H1 (cell line): Measurements from ENCODE around the gene PRDM5. TPM values are rescaled to one million over a fixed set of nuclear protein-coding genes. Genes with fewer than 3 reads are reported as not detected.

Experiments used
- CTCF ChIA-PET: fragments of 300-600 bp; sonication (Branson Sonifier 250); formaldehyde crosslinking; loops from one replicate; lab custom pipeline; 2021; ENCODE audit not compliant: partially characterized antibody; lab: Charles Lee
- POLR2A ChIA-PET: fragments of 300-600 bp; sonication (Branson Sonifier 250); formaldehyde crosslinking; loops from one replicate; lab custom pipeline; 2021; ENCODE audit warnings: inconsistent platforms; ENCODE audit not compliant: partially characterized antibody; lab: Charles Lee
- DNase-seq, 2 experiments: peaks; one replicate each; pipeline versions ENCODE4 v3.0.0 to v3.0.0-alpha.2; 2010 to 2022; ENCODE audit warnings: low spot score in 2 of 2, low read depth in 1 of 2, mixed read lengths in 1 of 2
- FAIRE-seq: peaks from 2 replicates; lab custom pipeline; 2011; peaks lifted over from hg19 to GRCh38; lab: Jason Lieb, UNC
- H2AFZ ChIP-seq: 2 replicates; pipeline ENCODE4 v1.8.1; 2012; ENCODE audit warnings: low read length, inconsistent platforms
- H2AK5ac ChIP-seq: 2 replicates; pipeline ENCODE4 v1.6.1; 2013; ENCODE audit warnings: low read depth, low read length
- H2BK120ac ChIP-seq: replicated peaks from 2 replicates; pipeline ENCODE3; 2013; ENCODE audit warnings: low read depth, low read length, inconsistent platforms
- H2BK12ac ChIP-seq: 2 replicates; pipeline ENCODE4 v1.6.1; 2013; ENCODE audit warnings: low read depth, low read length
- H2BK15ac ChIP-seq: 2 replicates; pipeline ENCODE4 v1.6.1; 2013; ENCODE audit warnings: low read length
- H2BK20ac ChIP-seq: 2 replicates; pipeline ENCODE4 v1.6.1; 2013; ENCODE audit warnings: low read length
- H2BK5ac ChIP-seq: 2 replicates; pipeline ENCODE4 v1.6.1; 2013; ENCODE audit warnings: low read depth, low read length
- H3K14ac ChIP-seq: 2 replicates; pipeline ENCODE4 v1.6.1; 2013; ENCODE audit warnings: inconsistent platforms; ENCODE audit not compliant: insufficient read length
- H3K18ac ChIP-seq: 2 replicates; pipeline ENCODE4 v1.6.1; 2013; ENCODE audit warnings: low read length; ENCODE audit errors: extremely low read depth
- H3K23ac ChIP-seq: 2 replicates; pipeline ENCODE4 v1.6.1; 2013; ENCODE audit warnings: inconsistent platforms; ENCODE audit not compliant: insufficient read length
- H3K23me2 ChIP-seq: 2 replicates; pipeline ENCODE4 v1.6.1; 2013; ENCODE audit warnings: low read depth, low read length
- H3K27ac ChIP-seq: 2 replicates; pipeline ENCODE4 v1.6.1; 2011; ENCODE audit warnings: low read depth, low read length, inconsistent platforms
- H3K27me3 ChIP-seq, 4 experiments: replicated peaks in 1 of 4; 1 replicate in 1 of 4; 2 replicates in 3 of 4; pipeline versions ENCODE4 v1.6.1 to v1.8.1; 2011 to 2013; ENCODE audit warnings: low read length in 3 of 4, mild to moderate bottlenecking in 3 of 4, inconsistent platforms in 2 of 4, mixed read lengths in 2 of 4, moderate library complexity in 1 of 4; ENCODE audit not compliant: control insufficient read depth in 3 of 4, insufficient read depth in 3 of 4; ENCODE audit errors: extremely low read depth in 1 of 4
- H3K36me3 ChIP-seq, 4 experiments: 2 replicates each; pipeline versions ENCODE4 v1.6.1 to v1.8.1; 2011 to 2013; ENCODE audit warnings: mild to moderate bottlenecking in 4 of 4, low read length in 3 of 4, moderate library complexity in 2 of 4, control low read depth in 1 of 4, inconsistent platforms in 1 of 4; ENCODE audit not compliant: insufficient read depth in 4 of 4, control insufficient read depth in 2 of 4
- H3K4ac ChIP-seq: replicated peaks from 2 replicates; pipeline ENCODE3; 2013; ENCODE audit warnings: low read length, low read depth, mixed read lengths, inconsistent platforms; ENCODE audit not compliant: insufficient read length
- H3K4me1 ChIP-seq, 4 experiments: replicated peaks in 1 of 4; 1 replicate in 1 of 4; 2 replicates in 3 of 4; pipeline versions ENCODE4 v1.6.1 to v1.8.1; 2011 to 2013; ENCODE audit warnings: low read length in 3 of 4, inconsistent platforms in 2 of 4, mixed read lengths in 1 of 4; ENCODE audit not compliant: insufficient read depth in 4 of 4, control insufficient read depth in 3 of 4
- H3K4me2 ChIP-seq, 2 experiments: 2 replicates each; pipeline versions ENCODE4 v1.6.1 to v1.8.1; 2011 to 2013; ENCODE audit warnings: low read depth in 2 of 2, low read length in 2 of 2, control low read depth in 1 of 2, inconsistent platforms in 1 of 2, mild to moderate bottlenecking in 1 of 2; ENCODE audit not compliant: insufficient read depth in 1 of 2
- H3K4me3 ChIP-seq, 4 experiments: fragments of 200-600, 300-600 bp in 1 of 4; sonication (generic), shearing (Covaris generic), sonication (Bioruptor Twin) in 1 of 4; 2 replicates each; pipeline versions ENCODE4 v1.5.1 to v1.8.1; 2011 to 2016; ENCODE audit warnings: low read length in 4 of 4, low read depth in 3 of 4, control low read depth in 2 of 4, inconsistent platforms in 2 of 4, mild to moderate bottlenecking in 2 of 4, mixed read lengths in 1 of 4, moderate library complexity in 1 of 4; ENCODE audit not compliant: insufficient read depth in 2 of 4; ENCODE audit errors: extremely low read depth in 1 of 4
- H3K56ac ChIP-seq: replicated peaks from 2 replicates; pipeline ENCODE3; 2013; ENCODE audit warnings: low read depth, mild to moderate bottlenecking, mixed read lengths, low read length, inconsistent platforms; ENCODE audit not compliant: insufficient read length
- H3K79me1 ChIP-seq: 2 replicates; pipeline ENCODE4 v1.6.1; 2013; ENCODE audit warnings: low read depth, low read length, control low read depth
- H3K79me2 ChIP-seq, 2 experiments: 2 replicates each; pipeline versions ENCODE4 v1.6.1 to v1.8.1; 2012 to 2013; ENCODE audit warnings: low read length in 2 of 2, mild to moderate bottlenecking in 2 of 2, inconsistent platforms in 1 of 2; ENCODE audit not compliant: insufficient read depth in 2 of 2, control insufficient read depth in 1 of 2
- H3K9ac ChIP-seq, 4 experiments: replicated peaks in 1 of 4; 1 replicate in 1 of 4; 2 replicates in 3 of 4; pipeline versions ENCODE4 v1.6.1 to v1.8.1; 2011 to 2013; ENCODE audit warnings: low read depth in 3 of 4, low read length in 3 of 4, control low read depth in 2 of 4, mild to moderate bottlenecking in 2 of 4, moderate library complexity in 2 of 4, inconsistent platforms in 1 of 4; ENCODE audit errors: extremely low read depth in 1 of 4
- H3K9me3 ChIP-seq, 2 experiments: 2 replicates each; pipeline versions ENCODE4 v1.6.1 to v1.8.1; 2012 to 2013; ENCODE audit warnings: mild to moderate bottlenecking in 2 of 2, moderate library complexity in 2 of 2, control low read depth in 1 of 2, inconsistent platforms in 1 of 2, low read depth in 1 of 2, low read length in 1 of 2, mixed read lengths in 1 of 2; ENCODE audit not compliant: insufficient read depth in 2 of 2
- H4K20me1 ChIP-seq, 2 experiments: replicated peaks in 1 of 2; 2 replicates each; pipeline versions ENCODE3 to v1.8.1; 2011 to 2013; ENCODE audit warnings: inconsistent platforms in 2 of 2, low read length in 2 of 2, mild to moderate bottlenecking in 1 of 2; ENCODE audit not compliant: insufficient read depth in 2 of 2, control insufficient read depth in 1 of 2
- H4K5ac ChIP-seq: 2 replicates; pipeline ENCODE4 v1.6.1; 2013; ENCODE audit warnings: low read length, low read depth, mixed read lengths, inconsistent platforms; ENCODE audit not compliant: insufficient read length
- H4K8ac ChIP-seq: 2 replicates; pipeline ENCODE4 v1.8.0; 2013; ENCODE audit warnings: mild to moderate bottlenecking, moderate library complexity, low read length, inconsistent platforms; ENCODE audit not compliant: insufficient read depth; ENCODE audit errors: extremely low read depth
- H4K91ac ChIP-seq: replicated peaks from 2 replicates; pipeline ENCODE3; 2013; ENCODE audit warnings: low read length, mixed read lengths, inconsistent platforms; ENCODE audit not compliant: insufficient read length
- TAF7 ChIP-seq: optimal IDR thresholded peaks from 2 replicates; pipeline ENCODE3; 2011; ENCODE audit warnings: low read depth, mild to moderate bottlenecking, inconsistent platforms, low read length, moderate library complexity, borderline replicate concordance
- TCF12 ChIP-seq: IDR thresholded peaks from 2 replicates; pipeline ENCODE4 v1.6.1; 2011; ENCODE audit warnings: low read depth, mild to moderate bottlenecking, low read length
- WGBS, 2 experiments: shearing (Covaris generic) in 1 of 2; methylation state at CpG; one replicate each; pipeline versions ENCODE4 v1.1.6 to v1.1.7; 2013 to 2015; ENCODE audit warnings: low lambda C conversion rate in 2 of 2, mixed read lengths in 2 of 2, inconsistent platforms in 1 of 2, low coverage in 1 of 2, missing lambda C conversion rate in 1 of 2; ENCODE audit not compliant: insufficient replicate concordance in 2 of 2, insufficient coverage in 1 of 2, insufficient read length in 1 of 2; ENCODE audit errors: extremely low coverage in 1 of 2, missing lambda C conversion rate in 1 of 2; 5-methylcytosine and 5-hydroxymethylcytosine counted together
- polyA plus RNA-seq, 7 experiments: library from polyadenylated mRNA; depleted of rRNA in 3 of 7; stranded (reverse) in 5 of 7; unstranded in 2 of 7; fragments of >200 nt in 5 of 7; fragments of 200-250 nt in 2 of 7; gene quantifications; 1 replicate in 5 of 7; 2 replicates in 1 of 7; 4 replicates in 1 of 7; pipeline versions ENCODE4 v1.2.1 to v1.2.3, GENCODE V29; 2011 to 2013; ENCODE audit warnings: missing spikeins in 2 of 7, mixed read lengths in 2 of 7
- total RNA-seq: library from RNA; stranded (reverse); fragmentation: NEBNext Ultra II Directional; extraction: Animal tissue kit (Norgen Biotek cat#: 25700); gene quantifications from 2 replicates; pipeline ENCODE4 v1.2.1, GENCODE V29; 2021

The PRDM5 gene
- total and polyA plus RNA-seq, 2 of the 8 experiments (the other 6 are each of a cell fraction or from before 2014, with no cell fraction given), result 8.2 to 23.4 TPM

GRCh38 chr4:120897981-120898719 is 24.4 kb downstream of the PRDM5 start:
- no peak for DNase-seq
- H2BK20ac ChIP-seq, result no peak overlapping the region
- no peak overlapping the region for H3K4me2 ChIP-seq
- H3K23me2 ChIP-seq, result no peaks in the 10 kb centered on the region
- POLR2A ChIA-PET, result no interaction called here
- peaks cover 0 to 1% (median 0%) of the 10 kb centered on the region in 4 experiments; a peak in 3 of 8 replicates for H3K36me3 ChIP-seq
- H4K20me1 ChIP-seq, result no peaks in the 10 kb centered on the region
- H3K79me2 ChIP-seq, result no peaks in the 10 kb centered on the region
- no peak overlapping the region for H3K14ac ChIP-seq
- H3K4me3 ChIP-seq, result no peak overlapping the region
- 91% methylated on average over 4 of the region's 4 CpGs; no CpG with 5 or more reads in 1 of the 2 experiments for whole genome bisulfite sequencing, 2 experiments
- no peak overlapping the region for H3K18ac ChIP-seq
- H3K27ac ChIP-seq, result no peak overlapping the region
- no peak overlapping the region for H2BK5ac ChIP-seq
- FAIRE-seq, result no peak
- no peak overlapping the region for H4K91ac ChIP-seq
- no peaks in the 10 kb centered on the region for H3K4me1 ChIP-seq
- no peak overlapping the region for H2BK120ac ChIP-seq
- H2BK12ac ChIP-seq, result no peak overlapping the region
- H4K8ac ChIP-seq, result no peak overlapping the region
- H4K5ac ChIP-seq, result no peak overlapping the region
- TF ChIP-seq TAF7 (no peak), TCF12 (no peak)
- TF ChIP-seq, all 59 proteins: peak for 0
- H3K56ac ChIP-seq, result no peak overlapping the region
- no peaks in the 10 kb centered on the region for H3K27me3 ChIP-seq
- H3K79me1 ChIP-seq, result no peaks in the 10 kb centered on the region; the same call in 1 of the 2 replicates
- CTCF ChIA-PET, result interaction anchor here (0.5 to 2.1 kb wide), 4 partner anchors 22 to 62 kb away, joined by 3 to 5 read pairs (median 3); partner anchors contain the start of gene PRDM5
- no peak overlapping the region for H3K23ac ChIP-seq
- no peak overlapping the region for H2BK15ac ChIP-seq
- no peaks in the 10 kb centered on the region for H3K9me3 ChIP-seq
- no peak overlapping the region for H3K9ac ChIP-seq
- H3K4ac ChIP-seq, result no peak overlapping the region
- H2AFZ ChIP-seq, result no peak overlapping the region
- H2AK5ac ChIP-seq, result no peak overlapping the region
